ENCODE measurements around the gene URI1.

DNA sequence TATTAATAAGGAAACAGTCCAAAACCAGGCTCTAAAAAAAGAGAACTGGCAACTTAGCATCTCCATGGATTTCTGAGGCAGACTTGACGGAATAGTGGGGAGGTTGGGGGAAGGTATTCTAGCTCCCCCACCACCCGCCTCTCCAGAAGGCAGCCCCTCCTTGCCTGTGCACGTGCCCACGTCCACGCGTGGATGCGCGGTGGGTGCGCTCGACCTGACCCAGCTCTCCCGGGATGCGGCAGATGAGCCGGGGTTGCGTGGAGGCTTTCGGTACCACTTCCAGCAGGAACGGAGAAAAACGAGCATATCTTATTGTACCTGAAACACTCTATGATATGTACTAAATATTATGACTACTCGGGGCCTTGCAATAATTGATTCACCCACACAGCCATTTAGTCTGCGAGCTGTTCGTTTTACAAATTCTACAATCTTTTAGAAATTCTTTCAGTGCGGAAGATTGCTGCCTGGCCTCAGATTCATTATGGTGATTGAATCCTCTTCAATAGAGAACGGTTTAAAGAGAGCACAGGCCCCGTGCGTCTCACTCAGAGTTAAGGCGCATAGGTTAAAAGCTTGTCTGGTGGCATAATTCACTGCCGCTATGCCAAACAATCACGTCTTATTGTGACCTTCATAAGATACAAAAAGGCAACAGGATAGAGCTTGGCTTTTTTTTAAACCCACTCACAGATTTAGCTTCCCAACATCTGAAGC is 117.9 kb downstream of the URI1 start:
- TF ChIP-seq, protein P1, sequence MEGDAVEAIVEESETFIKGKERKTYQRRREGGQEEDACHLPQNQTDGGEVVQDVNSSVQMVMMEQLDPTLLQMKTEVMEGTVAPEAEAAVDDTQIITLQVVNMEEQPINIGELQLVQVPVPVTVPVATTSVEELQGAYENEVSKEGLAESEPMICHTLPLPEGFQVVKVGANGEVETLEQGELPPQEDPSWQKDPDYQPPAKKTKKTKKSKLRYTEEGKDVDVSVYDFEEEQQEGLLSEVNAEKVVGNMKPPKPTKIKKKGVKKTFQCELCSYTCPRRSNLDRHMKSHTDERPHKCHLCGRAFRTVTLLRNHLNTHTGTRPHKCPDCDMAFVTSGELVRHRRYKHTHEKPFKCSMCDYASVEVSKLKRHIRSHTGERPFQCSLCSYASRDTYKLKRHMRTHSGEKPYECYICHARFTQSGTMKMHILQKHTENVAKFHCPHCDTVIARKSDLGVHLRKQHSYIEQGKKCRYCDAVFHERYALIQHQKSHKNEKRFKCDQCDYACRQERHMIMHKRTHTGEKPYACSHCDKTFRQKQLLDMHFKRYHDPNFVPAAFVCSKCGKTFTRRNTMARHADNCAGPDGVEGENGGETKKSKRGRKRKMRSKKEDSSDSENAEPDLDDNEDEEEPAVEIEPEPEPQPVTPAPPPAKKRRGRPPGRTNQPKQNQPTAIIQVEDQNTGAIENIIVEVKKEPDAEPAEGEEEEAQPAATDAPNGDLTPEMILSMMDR (IDR thresholded peaks at IDR 0.05; ENCODE audit: low read length) = no peak
- TF ChIP-seq EZH2 (IDR thresholded peaks at IDR 0.05; ENCODE audit: borderline replicate concordance, low read length) = no peak
